AG09309 (cell line): Measurements from ENCODE around the gene SCO1.

Experiments used
- DNase-seq: peaks from one replicate; pipeline ENCODE4 v3.0.0-alpha.2; 2010; ENCODE audit warnings: low read depth
- H3K4me3 ChIP-seq: 2 replicates; pipeline ENCODE4 v1.5.1; 2011; ENCODE audit warnings: mild to moderate bottlenecking, low read depth, low read length, moderate library complexity; ENCODE audit not compliant: control insufficient read depth
- CTCF ChIP-seq: IDR thresholded peaks from 2 replicates; pipeline ENCODE4 v1.5.1; 2011; ENCODE audit warnings: mild to moderate bottlenecking, low read depth, low read length, inconsistent platforms; ENCODE audit not compliant: insufficient read depth, control insufficient read depth; ENCODE audit errors: missing control alignments

The SCO1 gene

GRCh38 chr17:10726196-10726595, 28.9 kb upstream of the SCO1 start:
- no peak for TF ChIP-seq CTCF
- no peak overlapping the region for H3K4me3 ChIP-seq
- no peak for DNase-seq

GRCh38 chr17:10725262-10725661, 27.9 kb upstream of the SCO1 start:
- H3K4me3 ChIP-seq, result no peak overlapping the region
- DNase-seq, result no peak
- TF ChIP-seq CTCF, result no peak

- no peak for TF ChIP-seq CTCF
These were observed 27.3 kb upstream of the SCO1 start for GRCh38 chr17:10724546-10725195.

GRCh38 chr17:10718547-10718946, 21.2 kb upstream of the SCO1 start:
- DNase-seq, result no peak
- no peak for TF ChIP-seq CTCF
- no peak overlapping the region for H3K4me3 ChIP-seq

More at GRCh38 chr17:10724546-10725195, 27.3 kb upstream of the SCO1 start:
- H3K4me3 ChIP-seq, result no peak overlapping the region
- no peak for DNase-seq

GRCh38 chr17:10716218-10716617, 18.9 kb upstream of the SCO1 start:
- H3K4me3 ChIP-seq, result no peak overlapping the region
- TF ChIP-seq CTCF, result no peak
- no peak for DNase-seq

GRCh38 chr17:10713318-10713717, 16.0 kb upstream of the SCO1 start:
- no peak overlapping the region for H3K4me3 ChIP-seq
- DNase-seq, result no peak
- TF ChIP-seq CTCF, result no peak
